Natural killer cell (primary cell): ENCODE results near the gene AP3S2. TPM values are rescaled to one million over a fixed set of nuclear protein-coding genes. Genes with fewer than 3 reads are reported as not detected.

Experiments used
- ATAC-seq, 3 donors: fragments of 150-1000 bp in 2 of 3; fragments of 200-7000 bp in 1 of 3; cut with Tn5 transposase; 1 replicate in 1 of 3; 2 replicates in 2 of 3; pipeline ENCODE4 v1.10.0; 2021; ENCODE audit warnings: mild to moderate bottlenecking in 2 of 3, moderate library complexity in 2 of 3
- DNase-seq, 2 donors: peaks; one replicate each; pipeline versions ENCODE4 v3.0.0 to v3.0.0-alpha.2; 2013 to 2021; ENCODE audit warnings: mixed read lengths in 1 of 2
- H3K27ac ChIP-seq: one replicate; pipeline ENCODE4 v1.5.1; 2013; ENCODE audit warnings: mild to moderate bottlenecking, low read length
- H3K27me3 ChIP-seq: one replicate; pipeline ENCODE4 v1.6.1; 2013; ENCODE audit warnings: low read length; ENCODE audit not compliant: control insufficient read depth, insufficient read depth
- H3K36me3 ChIP-seq: one replicate; pipeline ENCODE4 v1.6.1; 2013; ENCODE audit warnings: low read length; ENCODE audit not compliant: control insufficient read depth, insufficient read depth
- H3K4me1 ChIP-seq: one replicate; pipeline ENCODE4 v1.6.1; 2013; ENCODE audit warnings: low read length; ENCODE audit not compliant: control insufficient read depth, insufficient read depth
- H3K4me3 ChIP-seq: one replicate; pipeline ENCODE4 v1.5.1; 2013; ENCODE audit warnings: low read length
- H3K9me3 ChIP-seq: one replicate; pipeline ENCODE4 v1.6.1; 2013; ENCODE audit warnings: low read length; ENCODE audit not compliant: control insufficient read depth, insufficient read depth
- H3K27ac Mint-ChIP-seq, 2 donors: one replicate each; pipeline ENCODE4 v1.8.0; 2022; ENCODE audit warnings: mild to moderate bottlenecking in 2 of 2, mixed read lengths in 2 of 2, moderate library complexity in 1 of 2
- H3K27me3 Mint-ChIP-seq, 2 donors: one replicate each; pipeline ENCODE4 v1.8.0; 2022; ENCODE audit warnings: low read depth in 2 of 2, mixed read lengths in 2 of 2
- H3K36me3 Mint-ChIP-seq: one replicate; pipeline ENCODE4 v1.8.0; 2022; ENCODE audit warnings: mixed read lengths
- H3K4me1 Mint-ChIP-seq, 2 donors: one replicate each; pipeline ENCODE4 v1.8.0; 2022; ENCODE audit warnings: mixed read lengths in 2 of 2
- H3K4me3 Mint-ChIP-seq: one replicate; pipeline ENCODE4 v1.8.0; 2022; ENCODE audit warnings: mild to moderate bottlenecking, moderate library complexity, mixed read lengths
- H3K9me3 Mint-ChIP-seq, 2 donors: one replicate each; pipeline ENCODE4 v1.8.0; 2022; ENCODE audit warnings: mixed read lengths in 2 of 2
- CTCF ChIP-seq: fragments of 200-600 bp; IDR thresholded peaks from one replicate; pipeline ENCODE4 v1.8.0; 2022; ENCODE audit warnings: antibody characterized with exemption
- WGBS: methylation state at CpG from one replicate; pipeline ENCODE4 v1.1.7; 2013; ENCODE audit warnings: missing lambda C conversion rate; ENCODE audit not compliant: insufficient coverage; 5-methylcytosine and 5-hydroxymethylcytosine counted together
- intact Hi-C: fragments of 100-400 bp; cut with micrococcal nuclease; formaldehyde crosslinking; loops from one replicate; pipeline ENCODE4 v1.14.2; 2022
- total RNA-seq, 4 donors: library from RNA; stranded (reverse); fragments of 120-200 nt in 1 of 4; gene quantifications; one replicate each; pipeline versions ENCODE4 v1.2.3 to v1.2.4, GENCODE V29; 2013 to 2022

AP3S2 gene
- total RNA-seq, 3 donors from 2014 or later (not counting 1 experiment from before 2014, with no cell fraction given): 28.4 to 38.2 (median 36.8) TPM

- ATAC-seq (no peak), DNase-seq (no peak)
- intact Hi-C loops: no loop called here
- peaks cover 22% of the 10 kb centered on the region for H3K27me3 ChIP-seq
- no peaks in the 10 kb centered on the region for H3K9me3 Mint-ChIP-seq
- no peak overlapping the region for H3K27ac ChIP-seq
- H3K4me3 Mint-ChIP-seq: no peak overlapping the region
- H3K4me1 Mint-ChIP-seq: peaks cover 6 to 11% of the 10 kb centered on the region in 2 donors
- peaks cover 27 to 30% of the 10 kb centered on the region in 2 donors for H3K27me3 Mint-ChIP-seq
- H3K9me3 ChIP-seq: peaks cover 4% of the 10 kb centered on the region
- H3K4me1 ChIP-seq: peaks cover 17% of the 10 kb centered on the region
- H3K36me3 ChIP-seq: no peaks in the 10 kb centered on the region
- H3K36me3 Mint-ChIP-seq: peaks cover 11% of the 10 kb centered on the region
- 95% methylated on average over 7 of the region's 7 CpGs for WGBS
- no peak overlapping the region for H3K4me3 ChIP-seq
- no peak for TF ChIP-seq CTCF
- no peak overlapping the region for H3K27ac Mint-ChIP-seq
These were observed 80.9 kb downstream of the AP3S2 start for GRCh38 chr15:89812847-89813320.

GRCh38 chr15:89812011-89812846 is 81.6 kb downstream of the AP3S2 start:
- Histone ChIP-seq H3K4me1 (peaks cover 17% of the 10 kb centered on the region), H3K27me3 (peaks cover 22% of the 10 kb centered on the region), H3K27ac (no peak overlapping the region), H3K36me3 (no peaks in the 10 kb centered on the region), H3K9me3 (peaks cover 4% of the 10 kb centered on the region), H3K4me3 (no peak overlapping the region)
- Mint-ChIP-seq H3K27me3 (peaks cover 26 to 29% of the 10 kb centered on the region in 2 donors), H3K4me3 (no peak overlapping the region), H3K27ac (no peak overlapping the region), H3K4me1 (peaks cover 6 to 11% of the 10 kb centered on the region in 2 donors), H3K9me3 (no peaks in the 10 kb centered on the region), H3K36me3 (peaks cover 11% of the 10 kb centered on the region)
- DNase-seq (no peak), ATAC-seq (peak in 1 of 3 donors; percentile 48)
- intact Hi-C loops: no loop called here
- no peak for TF ChIP-seq CTCF
- WGBS: 89% methylated on average over 8 of the region's 8 CpGs

GRCh38 chr15:89810837-89811236 is 83.0 kb downstream of the AP3S2 start:
- peaks cover 4% of the 10 kb centered on the region for H3K36me3 Mint-ChIP-seq
- H3K4me1 ChIP-seq: peaks cover 17% of the 10 kb centered on the region
- H3K27me3 Mint-ChIP-seq: peaks cover 16 to 21% of the 10 kb centered on the region in 2 donors
- no peaks in the 10 kb centered on the region for H3K36me3 ChIP-seq
- H3K9me3 Mint-ChIP-seq: no peaks in the 10 kb centered on the region
- H3K4me1 Mint-ChIP-seq: peaks cover 6 to 11% of the 10 kb centered on the region in 2 donors
- TF ChIP-seq CTCF: no peak
- 94% methylated on average over 7 of the region's 7 CpGs for WGBS
- H3K4me3 ChIP-seq: no peak overlapping the region
- ATAC-seq (no peak), DNase-seq (no peak)
- intact Hi-C loops: no loop called here
- H3K9me3 ChIP-seq: peaks cover 2% of the 10 kb centered on the region
- H3K27ac Mint-ChIP-seq: no peak overlapping the region
- no peak overlapping the region for H3K27ac ChIP-seq
- H3K27me3 ChIP-seq: peaks cover 21% of the 10 kb centered on the region
- no peak overlapping the region for H3K4me3 Mint-ChIP-seq
